Cardiac fibroblast (primary cell): ENCODE results near the gene NUP98.
"Not testable (repeated sequence)": the region's sequence is repeated elsewhere in the genome, so short reads cannot be mapped to it uniquely, and the experiment has no call there.

Source experiments
- DNase-seq, 2 donors: peaks; one replicate each; pipeline versions ENCODE4 v3.0.0 to v3.0.0-alpha.2; 2010; ENCODE audit warnings: low read depth in 2 of 2
- H3K4me3 ChIP-seq, 2 donors: replicated peaks in 1 of 2; 1 replicate in 1 of 2; 2 replicates in 1 of 2; pipeline ENCODE4 v1.5.1; 2011; ENCODE audit warnings: low read depth in 2 of 2, low read length in 2 of 2, mild to moderate bottlenecking in 2 of 2, moderate library complexity in 1 of 2
- TF ChIP-seq, protein P1 (sequence below): IDR thresholded peaks from one replicate; pipeline ENCODE4 v1.5.1; 2011; ENCODE audit warnings: low read depth, mild to moderate bottlenecking, low read length, inconsistent platforms

Gene NUP98

DNA sequence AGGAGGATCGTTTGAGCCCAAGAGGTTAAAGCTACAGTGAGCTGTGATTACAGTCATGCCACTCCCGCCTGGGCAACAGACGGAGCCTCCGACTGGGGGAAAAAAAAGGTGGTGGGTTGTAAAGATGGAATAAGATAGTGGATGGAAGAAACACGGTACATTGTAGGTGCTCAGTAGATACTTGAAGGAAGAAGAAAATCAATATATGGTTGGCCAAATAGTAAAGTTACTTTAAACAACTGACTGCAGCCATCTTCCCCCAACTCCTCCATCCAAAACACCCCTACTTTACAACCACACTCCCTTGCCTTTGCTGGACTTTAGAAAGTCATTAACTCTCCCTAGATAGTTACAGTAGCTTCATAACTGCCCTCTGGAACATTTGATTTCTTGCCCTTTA, 2.5 kb upstream of the NUP98 start:
- TF ChIP-seq, protein P1, sequence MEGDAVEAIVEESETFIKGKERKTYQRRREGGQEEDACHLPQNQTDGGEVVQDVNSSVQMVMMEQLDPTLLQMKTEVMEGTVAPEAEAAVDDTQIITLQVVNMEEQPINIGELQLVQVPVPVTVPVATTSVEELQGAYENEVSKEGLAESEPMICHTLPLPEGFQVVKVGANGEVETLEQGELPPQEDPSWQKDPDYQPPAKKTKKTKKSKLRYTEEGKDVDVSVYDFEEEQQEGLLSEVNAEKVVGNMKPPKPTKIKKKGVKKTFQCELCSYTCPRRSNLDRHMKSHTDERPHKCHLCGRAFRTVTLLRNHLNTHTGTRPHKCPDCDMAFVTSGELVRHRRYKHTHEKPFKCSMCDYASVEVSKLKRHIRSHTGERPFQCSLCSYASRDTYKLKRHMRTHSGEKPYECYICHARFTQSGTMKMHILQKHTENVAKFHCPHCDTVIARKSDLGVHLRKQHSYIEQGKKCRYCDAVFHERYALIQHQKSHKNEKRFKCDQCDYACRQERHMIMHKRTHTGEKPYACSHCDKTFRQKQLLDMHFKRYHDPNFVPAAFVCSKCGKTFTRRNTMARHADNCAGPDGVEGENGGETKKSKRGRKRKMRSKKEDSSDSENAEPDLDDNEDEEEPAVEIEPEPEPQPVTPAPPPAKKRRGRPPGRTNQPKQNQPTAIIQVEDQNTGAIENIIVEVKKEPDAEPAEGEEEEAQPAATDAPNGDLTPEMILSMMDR, result no peak
- H3K4me3 ChIP-seq, result no peak overlapping the region
- no peak for DNase-seq

DNA sequence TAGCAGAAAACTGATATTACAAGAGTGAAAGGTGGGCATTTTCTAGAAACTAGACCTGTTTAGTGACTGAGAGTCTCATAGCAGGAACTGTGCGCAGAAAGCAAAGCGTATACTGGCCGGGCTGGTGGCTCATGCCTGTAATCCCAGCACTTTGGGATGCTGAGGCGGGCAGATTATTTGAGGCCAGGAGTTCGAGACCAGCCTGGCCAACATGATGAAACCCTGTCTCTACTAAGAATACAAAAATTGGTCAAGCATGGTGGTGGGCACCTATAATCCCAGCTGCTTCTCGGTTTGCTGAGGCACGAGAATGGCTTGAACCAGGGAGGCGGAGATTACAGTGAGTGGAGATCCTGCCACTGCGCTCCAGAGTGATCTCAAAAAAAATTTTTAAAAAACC, 1.8 kb upstream of the NUP98 start:
- DNase-seq, result no peak
- TF ChIP-seq, protein P1, result no peak
- H3K4me3 ChIP-seq, result no peak overlapping the region

DNA sequence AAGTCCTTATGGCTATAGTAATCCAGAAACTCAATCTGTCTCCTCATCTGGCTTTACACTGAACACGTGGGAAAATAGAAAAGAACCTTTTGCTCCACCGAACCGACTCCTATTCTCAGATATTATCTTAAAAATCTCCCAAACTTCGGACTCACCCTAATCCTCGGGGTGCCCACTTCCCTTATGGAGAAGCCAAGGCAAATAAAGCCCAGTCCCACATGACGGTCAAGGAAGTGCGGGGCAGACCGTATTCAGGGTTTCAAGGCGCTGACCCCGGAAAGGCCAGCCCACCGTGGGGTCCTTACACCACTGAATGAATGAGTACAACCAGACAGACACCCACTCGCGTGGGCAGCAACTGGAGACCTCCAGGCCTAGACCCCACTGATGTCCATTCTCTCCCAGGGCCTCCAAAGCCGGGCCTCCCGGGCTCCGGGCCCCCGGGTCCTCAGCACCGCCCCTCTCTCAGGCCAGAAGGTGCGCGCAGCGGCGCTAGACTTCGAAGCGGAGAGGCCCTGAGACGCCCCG, 489 bp downstream of the NUP98 start:
- no peak for DNase-seq
- TF ChIP-seq, protein P1, result no peak
- peak overlapping the region; percentile 76 to 91 for H3K4me3 ChIP-seq

DNA sequence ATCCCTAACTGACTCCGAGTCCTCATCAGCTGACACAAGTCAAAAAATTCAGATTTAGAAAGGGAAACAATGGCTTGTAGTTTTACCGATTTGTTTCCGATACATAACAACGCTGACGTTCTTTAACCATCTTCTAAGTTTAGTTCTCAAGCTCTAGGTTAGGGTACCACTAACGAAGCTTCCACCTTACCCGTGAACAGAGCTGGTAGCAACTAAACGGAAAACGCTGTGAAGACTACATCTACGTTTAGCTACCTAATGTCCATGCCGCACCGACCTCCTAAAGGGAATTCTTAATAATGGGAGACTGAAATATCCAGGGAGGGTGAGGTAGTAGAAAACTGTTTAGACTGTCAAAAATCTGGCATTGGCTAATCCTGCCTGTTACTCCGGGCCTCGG, 1.0 kb downstream of the NUP98 start:
- H3K4me3 ChIP-seq, result peak overlapping the region; percentile 76 to 91
- DNase-seq, result no peak

DNA sequence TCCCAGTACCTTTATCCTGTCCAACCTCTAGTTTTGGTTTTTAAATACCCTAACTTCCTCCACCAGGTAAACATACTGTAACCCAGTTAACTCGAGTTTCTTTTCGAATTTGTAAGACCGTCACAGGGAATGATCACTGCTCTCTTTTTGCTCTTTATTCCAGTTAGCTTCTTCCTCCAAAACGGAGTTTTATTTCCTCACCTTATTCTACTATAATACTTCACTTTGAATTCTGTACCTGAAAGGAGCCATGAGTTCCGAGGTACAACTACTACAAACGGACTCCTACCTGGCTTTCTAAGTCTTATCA, 1.4 kb downstream of the NUP98 start:
- H3K4me3 ChIP-seq, result peak overlapping the region; percentile 76 to 91
- DNase-seq, result no peak
- TF ChIP-seq, protein P1, result no peak

More for the DNA sequence above, 1.0 kb downstream of the NUP98 start:
- TF ChIP-seq, protein P1, result no peak

DNA sequence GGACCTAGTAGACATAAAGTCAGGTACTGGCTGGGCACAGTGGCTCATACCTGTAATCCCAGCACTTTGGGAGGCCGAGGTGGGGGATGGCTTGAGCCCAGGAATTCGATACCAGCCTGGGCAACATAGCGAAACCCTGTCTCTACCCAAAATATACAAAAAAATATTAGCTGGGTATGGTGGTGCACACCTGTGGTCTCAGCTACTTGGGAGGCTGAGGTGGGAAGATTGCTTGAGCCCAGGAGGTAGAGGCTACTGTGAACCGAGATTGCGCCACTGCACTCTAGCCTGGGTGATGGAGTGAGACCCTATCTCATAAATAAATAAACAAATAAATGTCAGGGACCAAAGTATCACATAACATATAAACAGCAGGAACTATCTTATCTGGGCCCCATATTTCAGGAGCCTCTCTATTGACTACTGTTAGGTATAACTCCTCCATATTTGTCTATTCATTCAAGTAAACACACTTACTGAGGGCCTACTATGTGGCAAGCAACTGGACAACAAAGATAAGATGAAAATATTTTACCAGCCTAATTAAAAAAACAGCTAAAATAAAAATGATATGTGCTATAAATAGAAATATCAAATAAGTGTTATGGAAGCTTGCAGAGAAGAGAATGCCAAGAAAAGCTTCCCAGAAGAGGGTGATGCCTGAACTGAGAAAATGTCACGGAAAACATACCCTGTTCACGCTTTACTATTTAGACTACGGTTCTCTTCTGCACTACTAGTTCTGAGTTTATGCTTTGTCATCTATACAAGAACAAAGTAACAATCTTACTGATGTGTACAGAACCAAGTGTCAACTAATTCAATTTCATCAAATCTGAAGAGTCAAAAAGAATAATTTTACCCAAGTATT, 2.0 kb downstream of the NUP98 start:
- no peak for DNase-seq
- TF ChIP-seq, protein P1, result no peak
- peak overlapping the region in 1 of 2 donors; percentile 76 for H3K4me3 ChIP-seq

DNA sequence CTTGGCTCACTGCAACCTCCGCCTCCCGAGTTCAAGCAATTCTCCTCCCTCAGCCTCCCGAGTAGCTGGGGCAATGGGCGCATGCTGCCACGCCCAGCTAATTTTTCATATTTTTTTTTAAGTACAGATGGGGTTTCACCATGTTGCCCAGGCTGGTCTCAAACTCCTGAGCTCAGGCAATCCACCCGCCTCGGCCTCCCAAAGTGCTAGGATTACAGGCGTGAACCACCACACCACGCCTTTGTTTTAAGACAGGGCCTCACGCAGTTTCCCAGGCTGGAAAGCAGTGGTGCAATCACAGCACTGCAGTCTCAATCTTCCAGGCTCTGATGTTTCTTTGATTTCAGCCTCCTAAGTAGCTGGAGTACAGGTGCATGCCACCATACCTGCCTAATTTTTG, 3.0 kb downstream of the NUP98 start:
- H3K4me3 ChIP-seq, DNase-seq: not testable (repeated sequence)
